ENCODE measurements around the gene TFEB.

The TFEB gene

GRCh38 chr6:41768545-41769308 lies 33.3 kb upstream of the TFEB start (continued):
- TF ChIP-seq FEZF1 (tag by site-specific recombination; IDR thresholded peaks at IDR 0.05) (no peak), ZSCAN16 (tag by site-specific recombination; IDR thresholded peaks at IDR 0.05) (no peak), PATZ1 (tag by site-specific recombination; IDR thresholded peaks at IDR 0.05) (no peak), ZNF366 (tag by site-specific recombination; conservative IDR thresholded peaks at IDR 0.05) (no peak), BCL11A (tag by site-specific recombination; IDR thresholded peaks at IDR 0.05; ENCODE audit: low read depth) (no peak), REPIN1 (tag by site-specific recombination; IDR thresholded peaks at IDR 0.05; ENCODE audit: low read depth) (no peak), ZNF138 (tag by site-specific recombination; IDR thresholded peaks at IDR 0.05; ENCODE audit: borderline replicate concordance) (no peak), ZNF24 (tag by site-specific recombination; IDR thresholded peaks at IDR 0.05) (no peak), YY2 (tag by site-specific recombination; IDR thresholded peaks at IDR 0.05) (no peak), ZBTB1 (tag by site-specific recombination; IDR thresholded peaks at IDR 0.05) (no peak), ZBTB20 (tag by site-specific recombination; IDR thresholded peaks at IDR 0.05) (peak; percentile 31; the same call in 1 of the 2 replicates)

GRCh38 chr6:41767112-41767833 lies 31.9 kb upstream of the TFEB start:
- no peaks in the 10 kb centered on the region for H3K9me3 ChIP-seq (ENCODE audit: control insufficient read depth, insufficient read depth, low read depth, low read length)
- peaks cover 4% of the 10 kb centered on the region; the same call in 1 of the 2 replicates for H3K4me1 ChIP-seq (ENCODE audit: control insufficient read depth, insufficient read depth, low read length)
- no peak overlapping the region for H3K4me3 ChIP-seq (ENCODE audit: low read depth, low read length)
- H3K36me3 ChIP-seq (ENCODE audit: control insufficient read depth in 2 of 2, insufficient read depth in 1 of 2, low read length in 2 of 2): peaks cover 0 to 20% of the 10 kb centered on the region in 2 experiments; a peak in 2 of 3 replicates
- CTCF ChIA-PET: interaction anchor here (0.6 to 5.2 kb wide), 7 partner anchors 8 to 399 kb away, joined by 3 to 31 read pairs (median 7); partner anchors contain the start of gene TOMM6
- H3K27ac ChIP-seq (ENCODE audit: extremely low read depth, low read depth, low read length): peak overlapping the region; percentile 63
- POLR2A ChIA-PET: interaction anchor here (0.6 to 2.5 kb wide), 5 partner anchors 20 to 263 kb away, joined by 3 to 11 read pairs (median 4); partner anchors contain the start of gene TOMM6
- TF ChIP-seq ZNF488 (tag by site-specific recombination; IDR thresholded peaks at IDR 0.05): peak; percentile 85; the same call in 1 of the 2 replicates
- TF ChIP-seq ZNF610 (tag by site-specific recombination; IDR thresholded peaks at IDR 0.05; ENCODE audit: borderline replicate concordance): 0 out of 2 replicates have a peak, but pooled peaks have one; percentile 49
- no peak for TF ChIP-seq ZNF239 (tag by site-specific recombination; IDR thresholded peaks at IDR 0.05)
- peak; percentile 93 for TF ChIP-seq KLF16 (tag by site-specific recombination; IDR thresholded peaks at IDR 0.05)
- TF ChIP-seq KLF10 (tag by site-specific recombination; IDR thresholded peaks at IDR 0.05): peak; percentile 74
- TF ChIP-seq BCL11B (tag by site-specific recombination; IDR thresholded peaks at IDR 0.05; ENCODE audit: low read depth): 0 out of 2 replicates have a peak, but pooled peaks have one; percentile 28
- TF ChIP-seq KLF8 (tag by site-specific recombination; IDR thresholded peaks at IDR 0.05): peak; percentile 79
- TF ChIP-seq KLF9 (tag by site-specific recombination; IDR thresholded peaks at IDR 0.05; ENCODE audit: low read depth): peak; percentile 33; the same call in 1 of the 2 replicates
- TF ChIP-seq ZNF24 (tag by site-specific recombination; IDR thresholded peaks at IDR 0.05): peak; percentile 93
- TF ChIP-seq ZNF76 (tag by site-specific recombination; IDR thresholded peaks at IDR 0.05; ENCODE audit: borderline replicate concordance, low read depth): peak; percentile 70; the same call in 1 of the 2 replicates
- peak; percentile 28; the same call in 1 of the 2 replicates for TF ChIP-seq SP2 (tag by site-specific recombination; IDR thresholded peaks at IDR 0.05)
- peak; percentile 83 for TF ChIP-seq SCRT2 (tag by site-specific recombination; IDR thresholded peaks at IDR 0.05)
- TF ChIP-seq ZBTB8A (tag by site-specific recombination; IDR thresholded peaks at IDR 0.05): peak; percentile 74
- peak; percentile 73 for TF ChIP-seq ZNF398 (tag by site-specific recombination; IDR thresholded peaks at IDR 0.05)
- peak; percentile 77 for TF ChIP-seq ZFP69B (tag by site-specific recombination; IDR thresholded peaks at IDR 0.05)
- no peak for TF ChIP-seq ZNF521 (tag by site-specific recombination; IDR thresholded peaks at IDR 0.05)
- peak; percentile 38 for TF ChIP-seq ZNF513 (tag by site-specific recombination; IDR thresholded peaks at IDR 0.05)
